Activated CD4-positive, alpha-beta T cell treated with anti-CD3 and anti-CD28 coated beads, Interleukin-2, amount 50 U/mL, for 48 hours (primary cell): Measurements from ENCODE around the gene TULP4.
"Not testable (repeated sequence)": the region's sequence is repeated elsewhere in the genome, so short reads cannot be mapped to it uniquely, and the experiment has no call there.

Source experiments
- DNase-seq, 2 experiments: peaks; one replicate each; pipeline ENCODE4 v3.0.0-alpha.2; 2020

Gene TULP4

GRCh38 chr6:158366363-158366762 lies 54.1 kb downstream of the TULP4 start:
- no peak for DNase-seq

- no peak for DNase-seq
These were observed 55.6 kb downstream of the TULP4 start for GRCh38 chr6:158367816-158368215.

DNA sequence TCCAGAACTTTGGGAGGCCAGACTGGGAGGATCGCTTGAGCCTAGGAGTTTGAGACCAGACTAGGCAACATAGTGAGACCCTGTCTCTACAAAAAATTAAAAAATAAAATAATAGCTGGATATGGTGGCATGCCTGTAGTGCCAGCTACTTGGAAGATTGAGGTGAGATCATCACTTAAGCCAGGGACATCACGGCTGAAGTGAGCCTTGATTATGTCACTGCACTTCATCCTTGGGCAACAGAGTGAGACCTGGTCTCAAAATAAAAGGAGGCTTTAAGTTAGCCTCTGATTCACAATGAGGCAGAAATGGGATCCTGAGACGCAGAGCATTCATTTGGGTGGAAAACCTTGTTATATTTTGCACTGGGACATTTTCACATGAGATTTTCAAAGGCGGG lies 57.0 kb downstream of the TULP4 start:
- DNase-seq: no peak

DNA sequence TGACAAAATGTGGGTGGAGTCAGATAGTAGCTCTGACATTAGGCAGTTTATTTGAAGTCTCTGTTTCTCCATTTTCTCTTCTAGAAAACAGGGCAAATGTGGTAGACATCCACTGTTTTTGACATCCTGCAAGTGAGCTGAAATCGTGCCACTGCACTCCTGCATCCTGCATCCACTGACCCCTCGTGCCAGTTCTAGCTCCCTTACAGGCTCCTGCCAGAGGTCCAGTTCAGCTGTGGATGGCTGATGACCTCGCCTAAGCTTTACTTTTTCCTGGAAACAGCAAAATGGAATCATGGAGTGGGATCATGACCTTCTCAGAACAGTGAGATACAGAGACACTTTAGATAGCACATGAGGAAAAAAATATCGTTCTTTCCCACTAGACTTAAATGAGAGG lies 58.5 kb downstream of the TULP4 start:
- no peak for DNase-seq

GRCh38 chr6:158371261-158371660 lies 59.0 kb downstream of the TULP4 start:
- DNase-seq: no peak

DNA sequence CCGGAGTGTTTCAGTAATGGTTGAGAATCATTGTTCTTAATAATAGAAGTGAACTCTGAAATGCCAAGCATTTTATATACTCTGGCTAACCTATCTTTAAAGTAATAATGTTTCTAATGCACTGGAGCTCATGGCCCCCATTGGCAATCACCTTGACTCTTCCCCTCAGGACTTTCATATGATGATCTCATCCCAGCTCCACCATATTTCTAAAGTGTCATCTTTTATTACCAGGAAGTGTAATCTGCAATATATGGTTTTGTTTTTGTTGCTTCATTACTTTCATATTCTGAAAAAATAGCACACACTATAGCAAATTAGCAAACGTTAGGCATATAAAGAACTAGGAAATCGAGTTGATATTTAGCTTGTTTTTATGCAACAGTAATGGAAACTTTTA lies 60.3 kb downstream of the TULP4 start:
- DNase-seq: no peak

- DNase-seq: no peak
These were observed 60.9 kb downstream of the TULP4 start for GRCh38 chr6:158373214-158373613.

DNA sequence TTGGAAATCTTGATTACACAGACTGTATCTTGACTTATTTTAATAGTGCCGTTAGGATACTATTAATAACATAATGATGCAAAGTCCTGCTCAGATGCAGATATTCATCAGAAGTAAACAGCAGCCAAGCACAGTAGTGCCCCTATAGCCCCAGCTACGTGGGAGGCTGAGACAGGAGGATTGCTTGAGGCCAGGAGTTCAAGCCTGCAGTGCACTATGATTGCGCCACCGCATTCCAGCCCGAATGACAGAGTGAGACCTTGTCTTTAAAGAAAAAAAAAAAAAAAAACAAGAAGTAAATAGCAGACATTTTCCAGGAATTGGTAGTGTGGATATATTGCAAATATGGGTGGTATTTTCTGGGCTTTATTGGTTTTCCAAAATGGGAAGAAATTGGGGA lies 61.8 kb downstream of the TULP4 start:
- no peak for DNase-seq

DNA sequence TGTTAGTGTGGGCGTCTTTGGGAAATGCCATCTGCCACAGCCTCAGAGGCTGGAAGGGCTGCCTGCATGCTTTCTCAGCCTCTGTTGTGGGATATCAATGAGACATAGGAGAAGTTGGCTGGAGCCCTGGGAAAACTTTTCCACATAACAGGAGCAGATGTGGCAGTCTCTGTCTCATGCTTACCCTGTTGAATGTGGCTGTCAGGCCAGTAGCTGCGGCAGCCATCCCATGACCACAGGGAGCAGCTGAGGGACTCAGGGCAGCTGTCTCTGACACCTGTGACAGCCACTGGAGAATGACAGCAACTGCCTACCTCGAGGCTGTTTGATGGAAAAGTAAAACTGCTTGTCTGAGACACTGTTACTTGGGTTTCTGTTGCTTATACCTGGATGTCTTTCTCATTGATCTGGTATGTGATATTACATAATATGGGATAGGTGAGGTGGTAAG lies 64.4 kb downstream of the TULP4 start:
- DNase-seq: no peak

DNA sequence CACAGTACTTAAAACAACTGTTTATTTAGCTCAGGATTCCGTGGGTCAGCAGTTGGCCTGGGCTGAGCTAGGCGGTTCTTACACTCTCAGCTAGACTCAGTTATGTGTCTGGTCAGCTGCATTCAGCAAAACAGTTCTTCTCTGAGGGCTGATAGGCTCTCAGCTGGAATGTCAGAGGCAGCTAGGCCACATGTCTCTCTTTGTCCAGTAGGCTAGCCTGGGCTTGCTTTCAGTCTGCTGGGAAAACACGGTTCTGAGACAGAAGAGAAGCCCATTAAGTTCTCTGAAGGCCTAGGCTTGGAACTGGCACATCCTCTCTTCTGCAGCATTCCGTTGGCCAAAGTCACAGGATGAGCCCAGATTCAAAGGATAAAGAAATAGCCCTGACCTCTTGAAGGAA lies 65.6 kb downstream of the TULP4 start:
- DNase-seq: no peak

DNA sequence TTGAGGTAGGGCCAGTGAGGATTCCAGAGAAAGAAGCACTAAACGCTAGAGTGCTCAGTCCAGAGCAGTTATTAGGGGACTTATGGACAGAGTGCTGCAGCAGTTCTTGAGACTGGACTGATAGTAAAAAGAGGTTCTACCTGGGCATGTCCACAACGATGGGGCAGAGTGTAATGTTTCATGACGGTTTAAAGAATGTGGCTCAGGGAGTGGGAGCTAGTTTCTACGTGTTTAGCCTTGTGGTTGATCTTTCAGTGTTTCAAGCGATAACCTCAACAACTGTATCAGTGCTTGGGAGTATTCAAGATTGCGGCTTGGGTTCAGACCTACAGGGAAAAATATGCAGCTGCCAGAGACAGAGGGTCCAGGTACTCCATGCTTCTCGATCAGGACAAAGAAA lies 67.1 kb downstream of the TULP4 start:
- no peak for DNase-seq

DNA sequence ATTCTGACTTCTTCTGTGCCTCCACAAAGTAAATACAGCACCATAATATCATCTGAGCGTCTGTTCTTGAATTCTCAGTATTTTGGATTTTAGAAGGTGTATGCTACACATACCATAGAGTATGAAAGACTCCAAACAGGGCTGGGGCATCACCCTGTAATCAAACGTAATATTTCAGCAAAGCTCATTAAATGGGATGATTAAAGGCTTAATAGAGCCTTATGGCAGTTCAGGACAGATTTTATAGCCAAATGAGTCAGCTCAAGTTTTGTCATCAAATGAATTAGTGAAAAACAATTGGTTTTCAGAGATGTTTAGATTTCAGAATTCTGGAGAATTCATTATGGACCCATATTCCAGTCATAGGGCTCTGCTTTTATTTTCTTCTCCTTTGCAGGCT lies 68.9 kb downstream of the TULP4 start:
- no peak for DNase-seq

DNA sequence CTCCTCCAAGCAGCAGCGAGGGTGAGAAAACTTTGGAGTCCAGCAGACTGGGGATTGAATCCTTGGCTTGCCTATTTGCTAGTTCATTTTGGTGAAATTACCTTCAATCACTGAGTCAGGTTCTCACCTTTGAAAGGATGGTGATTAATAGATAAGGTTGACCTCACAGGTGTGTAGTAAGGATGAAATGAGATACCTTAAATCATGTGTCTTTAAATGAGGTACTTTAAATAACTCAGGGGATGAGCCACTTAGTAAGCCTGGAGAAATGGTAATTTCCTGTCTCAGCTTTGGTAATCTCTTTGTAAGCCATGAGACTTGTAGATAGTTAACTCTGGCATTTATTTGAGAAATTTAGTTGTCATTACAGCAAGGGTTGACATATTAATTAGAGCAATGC lies 70.2 kb downstream of the TULP4 start:
- no peak for DNase-seq

- DNase-seq: no peak
These were observed 70.8 kb downstream of the TULP4 start for GRCh38 chr6:158383057-158383456.

GRCh38 chr6:158383542-158383941 lies 71.3 kb downstream of the TULP4 start:
- DNase-seq: no peak

- no peak for DNase-seq
These were observed 72.4 kb downstream of the TULP4 start for GRCh38 chr6:158384671-158385110.

DNA sequence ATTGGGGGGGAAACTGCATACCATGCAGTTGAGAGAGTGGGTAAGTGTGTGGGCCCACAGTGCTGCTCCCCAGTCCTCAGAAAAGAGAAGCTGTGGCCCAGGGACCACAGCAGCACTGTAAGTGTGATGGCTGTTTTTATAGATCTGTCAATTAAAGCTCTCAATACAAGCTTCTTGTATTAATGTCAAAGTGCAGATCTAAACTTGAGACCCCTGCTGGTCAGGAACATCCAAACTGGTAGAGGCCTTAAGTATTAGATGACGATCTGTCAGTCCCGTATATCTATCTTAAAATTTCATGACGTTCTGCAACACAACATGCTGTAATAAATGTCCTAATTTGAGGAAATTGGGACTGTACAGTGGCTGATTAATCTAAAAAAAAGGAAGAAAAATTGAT lies 74.8 kb downstream of the TULP4 start:
- no peak for DNase-seq

DNA sequence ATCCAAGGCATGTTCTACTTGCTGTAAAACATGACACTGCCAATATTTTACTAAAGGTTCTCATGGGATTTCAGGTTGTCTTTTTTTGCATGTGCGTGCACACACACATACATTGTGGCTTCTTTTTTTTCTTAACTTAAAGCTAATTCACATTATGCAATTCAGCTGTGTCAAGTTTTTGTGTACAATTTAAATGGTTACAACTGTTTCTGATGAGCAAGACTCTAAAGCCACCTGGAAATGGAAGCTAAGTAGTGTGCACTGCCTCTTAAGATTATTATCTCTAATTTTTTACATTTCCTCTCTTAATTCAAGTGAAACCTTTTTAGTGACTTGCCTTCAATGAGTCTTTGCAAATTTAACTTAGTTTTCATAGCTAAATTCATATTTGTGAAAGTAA lies 75.3 kb downstream of the TULP4 start:
- no peak for DNase-seq

DNA sequence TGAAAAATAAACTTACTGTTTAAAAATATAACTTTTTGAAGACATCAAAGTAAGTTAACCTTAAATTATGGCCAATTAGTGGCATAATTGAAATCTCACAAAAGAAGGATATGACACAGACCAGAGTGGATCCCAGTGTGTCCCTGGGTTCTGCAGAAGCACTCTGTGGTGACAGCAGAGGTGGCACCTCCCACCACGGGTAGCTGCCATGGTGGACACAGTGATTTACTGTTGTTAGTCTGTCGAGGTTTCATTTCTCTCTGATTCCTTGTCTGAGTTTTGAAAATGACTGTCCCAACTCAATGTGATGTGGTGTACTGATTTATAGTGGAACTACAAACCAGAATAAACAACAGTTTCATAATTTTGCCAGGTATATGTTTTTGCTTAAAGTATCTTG lies 76.5 kb downstream of the TULP4 start:
- no peak for DNase-seq

DNA sequence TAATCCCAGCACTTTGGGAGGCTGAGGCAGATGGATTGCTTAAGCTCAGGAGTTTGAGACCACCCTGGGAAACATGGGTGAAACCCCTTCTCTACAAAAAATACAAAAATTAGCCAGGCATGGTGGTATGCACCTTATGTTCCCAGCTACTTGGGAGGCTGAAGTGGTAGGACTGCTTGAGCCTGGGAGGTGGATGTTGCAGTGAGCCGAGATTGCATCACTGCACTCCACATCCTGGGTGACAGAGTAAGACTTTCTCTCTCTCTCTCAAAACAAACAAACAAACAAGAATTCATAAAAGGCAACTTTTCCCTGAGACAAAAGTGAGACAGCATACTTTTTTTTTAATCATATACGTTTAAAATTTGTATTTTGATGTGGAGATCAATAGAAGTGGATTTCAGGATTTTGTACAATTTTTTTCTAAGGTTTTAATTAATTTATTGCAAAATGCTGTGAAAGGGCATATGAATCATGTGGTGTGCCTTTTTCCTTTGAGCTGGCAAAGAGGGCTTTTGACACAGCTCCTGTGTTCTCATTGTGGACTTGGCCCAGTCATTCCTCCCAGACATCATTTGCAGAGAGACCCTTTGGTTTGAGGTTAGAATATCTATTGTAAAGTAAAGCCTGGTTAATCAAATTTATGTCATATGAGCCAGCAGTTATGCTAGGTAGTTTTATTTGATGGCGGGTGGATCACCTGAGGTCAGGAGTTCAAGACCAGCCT lies 77.1 kb downstream of the TULP4 start:
- DNase-seq: no peak

GRCh38 chr6:158391276-158391675 lies 79.0 kb downstream of the TULP4 start:
- DNase-seq: no peak

DNA sequence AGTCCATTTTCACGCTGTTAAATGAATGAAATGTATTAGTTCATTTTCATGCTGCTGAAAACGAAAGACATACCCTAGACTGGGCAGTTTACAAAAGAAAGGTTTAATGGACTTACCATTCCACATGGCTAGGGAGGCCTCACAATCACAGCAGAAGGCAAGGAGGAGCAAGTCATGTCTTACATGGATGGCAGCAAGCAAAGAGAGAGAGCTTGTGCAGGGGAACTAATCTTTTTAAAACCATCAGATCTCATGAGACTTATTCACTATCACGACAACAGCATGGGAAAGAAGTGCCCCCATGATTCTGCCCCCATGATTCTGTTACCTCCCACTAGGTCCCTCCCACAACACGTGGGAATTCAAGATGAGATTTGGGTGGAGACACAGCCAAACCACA lies 79.7 kb downstream of the TULP4 start:
- DNase-seq: not testable (repeated sequence)

DNA sequence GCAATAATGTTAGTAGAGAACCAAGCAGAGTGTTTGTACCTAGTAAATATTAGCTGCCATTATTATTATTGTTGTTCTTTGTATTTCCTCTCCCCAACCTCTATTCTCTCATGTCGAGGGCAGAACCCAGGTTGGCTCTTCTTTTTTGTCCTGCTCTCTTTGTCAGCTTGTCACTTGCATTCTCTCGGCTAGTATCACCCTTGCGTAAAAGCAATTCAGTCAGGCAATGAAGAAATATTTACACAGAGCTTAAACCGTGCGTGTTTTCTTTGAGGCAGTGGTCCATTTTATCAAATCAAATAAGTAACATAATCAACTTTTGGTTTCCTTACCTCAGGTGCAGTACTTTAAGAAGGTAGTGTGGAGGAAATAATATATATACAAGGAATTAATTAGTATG lies 83.9 kb downstream of the TULP4 start:
- no peak for DNase-seq

- DNase-seq: no peak
These were observed 85.3 kb downstream of the TULP4 start for GRCh38 chr6:158397578-158397977.

DNA sequence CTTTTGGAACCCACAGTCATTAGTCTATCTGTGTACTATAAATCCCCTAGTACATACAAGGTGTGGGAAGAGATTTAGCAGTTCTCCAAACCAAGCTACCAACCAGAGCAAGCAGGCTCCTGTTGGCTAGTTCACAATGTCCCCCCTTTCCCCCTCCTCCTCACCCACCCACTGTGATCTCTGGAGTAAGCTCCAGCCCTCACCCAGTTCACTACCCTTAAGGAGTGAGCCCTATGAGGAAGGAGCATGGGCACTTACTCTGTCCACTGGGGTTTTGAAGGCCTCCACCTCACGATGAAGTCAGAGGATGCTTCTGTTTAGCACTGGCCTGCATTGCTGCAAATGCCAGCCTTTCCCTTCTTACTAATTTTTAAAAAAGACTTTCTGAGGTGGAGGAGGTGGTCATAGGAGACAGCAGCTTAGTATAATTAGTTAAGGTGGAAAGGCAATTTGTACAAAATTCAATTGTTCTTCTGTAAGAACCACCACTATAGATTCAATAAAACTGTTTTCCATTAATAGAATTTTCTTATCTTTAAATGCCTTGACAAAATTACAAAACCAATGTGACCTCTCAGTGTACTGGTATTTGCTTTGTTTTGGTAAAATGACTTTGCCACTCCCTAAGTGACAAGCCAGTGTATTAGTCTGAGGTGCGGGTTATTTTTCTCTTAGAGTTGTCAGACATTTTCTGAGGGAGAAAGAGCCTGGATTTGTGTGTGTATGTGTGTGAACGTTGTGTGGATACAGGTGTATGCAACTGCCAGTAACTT lies 86.2 kb downstream of the TULP4 start:
- no peak for DNase-seq
